Measurements from ENCODE around the gene RSPH9. TPM values are rescaled to one million over a fixed set of nuclear protein-coding genes. Genes with fewer than 3 reads are reported as not detected.

Gene RSPH9, protein sequence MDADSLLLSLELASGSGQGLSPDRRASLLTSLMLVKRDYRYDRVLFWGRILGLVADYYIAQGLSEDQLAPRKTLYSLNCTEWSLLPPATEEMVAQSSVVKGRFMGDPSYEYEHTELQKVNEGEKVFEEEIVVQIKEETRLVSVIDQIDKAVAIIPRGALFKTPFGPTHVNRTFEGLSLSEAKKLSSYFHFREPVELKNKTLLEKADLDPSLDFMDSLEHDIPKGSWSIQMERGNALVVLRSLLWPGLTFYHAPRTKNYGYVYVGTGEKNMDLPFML
- total RNA-seq (2014; rRNA removed; shearing (Covaris generic)) = not detected in 2 replicates

DNA sequence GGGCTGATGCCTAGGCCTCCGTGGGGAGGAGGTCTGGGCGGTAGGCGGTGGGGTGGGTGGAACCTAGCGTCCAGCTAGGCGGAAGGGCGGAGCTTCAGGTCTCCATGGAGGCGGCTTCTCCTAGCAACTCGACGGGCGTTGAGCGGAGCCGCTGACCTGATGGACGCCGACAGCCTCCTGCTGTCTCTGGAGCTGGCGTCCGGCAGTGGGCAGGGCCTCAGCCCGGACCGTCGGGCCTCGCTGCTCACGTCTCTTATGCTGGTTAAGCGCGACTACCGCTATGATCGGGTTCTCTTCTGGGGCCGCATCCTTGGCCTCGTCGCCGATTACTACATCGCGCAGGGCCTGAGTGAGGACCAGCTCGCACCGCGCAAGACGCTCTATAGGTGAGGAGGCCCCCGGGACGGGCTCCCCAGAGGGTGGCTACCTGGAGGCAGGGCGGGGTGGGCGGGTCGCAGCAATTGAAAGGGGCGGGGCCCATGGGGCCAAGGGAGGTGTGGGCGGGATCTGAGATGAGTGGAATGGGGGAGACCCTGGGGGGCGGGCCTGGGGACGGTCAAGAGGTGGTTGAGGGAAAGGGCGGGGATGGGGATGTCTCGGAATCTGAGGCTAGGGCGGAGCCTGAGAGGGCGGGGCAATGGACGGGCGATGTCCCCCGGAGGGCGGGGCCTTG is at the start of gene RSPH9:
Gene RSPH9, plus strand, starts transcription at position 97 of the 673 bp plus-strand sequence. Its CDS starts 63 bp downstream, at position 160.
- Histone ChIP-seq H3K4me3 (peak within 1 kb of the TSS; percentile 20; the same call in 1 of the 2 replicates), H3K9me3 (replicated peaks) (no peaks in the 10 kb centered on the region), H3K4me1 (replicated peaks) (no peaks in the 10 kb centered on the region), H3K27me3 (replicated peaks) (no peaks in the 10 kb centered on the region), H3K36me3 (peaks cover 28% of the 10 kb centered on the region), H3K27ac (no peak within 1 kb of the TSS)
- DNase-seq (ENCODE audit: low read depth in 1 of 2, low spot score in 2 of 2) = no peak

DNA sequence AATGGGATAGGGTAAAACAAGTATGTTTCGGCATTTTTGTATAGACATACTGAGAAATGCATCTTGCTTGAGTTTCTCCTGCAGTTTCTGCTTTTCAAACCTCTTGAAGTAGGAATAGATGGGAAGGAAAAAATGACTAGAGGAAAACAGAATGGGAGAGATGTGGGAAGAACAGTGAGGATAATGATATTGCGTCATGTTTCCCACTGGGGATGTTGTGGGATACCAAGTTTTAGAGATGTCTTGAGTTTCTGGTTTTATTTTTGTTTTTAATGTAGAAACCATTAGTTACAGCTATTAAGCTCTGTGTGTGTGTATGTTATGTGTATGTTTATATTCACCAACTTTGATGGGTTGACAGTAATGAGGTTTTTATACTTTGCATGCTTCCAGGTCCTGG is 44.2 kb upstream of the RSPH9 start:
- Histone ChIP-seq H3K36me3 (peaks cover 81% of the 10 kb centered on the region), H3K27ac (no peak overlapping the region), H3K9me3 (replicated peaks) (no peaks in the 10 kb centered on the region), H3K4me1 (replicated peaks) (no peaks in the 10 kb centered on the region), H3K27me3 (replicated peaks) (no peaks in the 10 kb centered on the region), H3K4me3 (no peak overlapping the region)
- no peak for DNase-seq (ENCODE audit: low read depth in 1 of 2, low spot score in 2 of 2)

DNA sequence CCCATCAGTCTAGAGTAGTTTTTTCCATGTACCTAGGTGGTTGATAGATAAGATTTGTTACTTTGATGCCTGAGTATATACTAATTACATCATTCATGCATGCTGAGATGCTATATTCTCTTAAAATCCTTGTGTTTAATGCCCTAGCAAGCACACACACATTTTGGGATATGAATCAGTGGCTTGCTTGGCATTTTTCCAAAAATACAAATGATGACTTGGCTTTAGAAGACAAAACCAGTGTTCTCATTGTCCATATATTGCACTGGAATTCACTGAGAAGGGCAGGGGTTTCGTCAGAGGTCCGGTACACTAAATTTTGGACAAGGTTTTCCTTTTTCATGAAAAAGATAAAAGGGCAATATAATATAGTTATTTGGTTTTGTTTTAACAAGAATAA is 40.7 kb upstream of the RSPH9 start:
- H3K4me1 ChIP-seq (replicated peaks) = no peaks in the 10 kb centered on the region
- no peaks in the 10 kb centered on the region for H3K27me3 ChIP-seq (replicated peaks)
- no peak for DNase-seq (ENCODE audit: low read depth in 1 of 2, low spot score in 2 of 2)
- H3K36me3 ChIP-seq = peaks cover 84% of the 10 kb centered on the region
- no peaks in the 10 kb centered on the region for H3K9me3 ChIP-seq (replicated peaks)
- H3K4me3 ChIP-seq = no peak overlapping the region
- no peak overlapping the region for H3K27ac ChIP-seq

DNA sequence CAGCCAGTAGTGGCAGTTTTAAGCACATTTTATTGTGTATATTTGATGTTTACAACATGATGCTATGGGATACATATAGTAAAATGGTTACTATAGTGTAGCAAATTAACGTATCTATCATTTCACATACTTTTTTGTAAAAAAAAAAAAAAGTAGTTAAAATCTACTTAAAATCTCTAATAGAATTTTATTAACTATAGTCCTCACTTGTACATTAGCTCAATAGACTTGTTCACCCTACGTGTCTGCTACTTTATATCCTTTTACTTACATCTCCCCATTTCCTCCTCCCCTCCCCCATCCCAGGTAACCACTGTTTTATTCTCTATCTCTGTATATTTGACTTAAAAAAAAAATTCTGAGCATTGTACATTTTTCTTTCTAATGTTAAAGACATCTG is 38.8 kb upstream of the RSPH9 start:
- no peak for DNase-seq (ENCODE audit: low read depth in 1 of 2, low spot score in 2 of 2)
- Histone ChIP-seq H3K36me3 (peaks cover 90% of the 10 kb centered on the region), H3K4me3 (no peak overlapping the region), H3K27me3 (replicated peaks) (no peaks in the 10 kb centered on the region), H3K9me3 (replicated peaks) (no peaks in the 10 kb centered on the region), H3K4me1 (replicated peaks) (no peaks in the 10 kb centered on the region), H3K27ac (no peak overlapping the region)

DNA sequence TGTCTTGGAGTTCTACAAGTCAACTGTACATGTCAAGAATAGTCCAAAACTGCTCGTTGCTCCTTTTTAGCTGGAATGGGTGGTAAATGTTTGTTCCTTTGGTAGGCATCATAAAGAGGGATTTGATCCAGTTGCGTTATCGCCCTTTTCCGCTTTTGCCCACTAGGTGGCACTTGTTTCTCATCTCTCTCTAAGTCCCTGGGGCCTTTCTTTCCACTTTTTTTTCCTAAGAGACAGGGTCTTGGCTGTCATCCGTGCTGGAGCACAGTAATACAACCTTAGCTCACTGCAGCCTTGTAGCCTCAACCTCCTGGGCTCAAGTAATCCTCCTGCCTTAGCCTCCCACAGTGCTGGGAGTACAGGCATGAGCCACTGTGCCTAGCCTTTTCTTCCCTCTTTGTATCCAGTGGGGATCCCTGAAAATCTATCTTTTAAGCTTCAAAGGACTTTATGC is 36.5 kb upstream of the RSPH9 start:
- Histone ChIP-seq H3K27ac (no peak overlapping the region), H3K9me3 (replicated peaks) (no peaks in the 10 kb centered on the region), H3K36me3 (peaks cover 92% of the 10 kb centered on the region), H3K4me3 (no peak overlapping the region), H3K4me1 (replicated peaks) (peaks cover 3% of the 10 kb centered on the region; the same call in 1 of the 2 replicates), H3K27me3 (replicated peaks) (no peaks in the 10 kb centered on the region)
- peak; percentile 60 to 73 for DNase-seq (ENCODE audit: low read depth in 1 of 2, low spot score in 2 of 2)

DNA sequence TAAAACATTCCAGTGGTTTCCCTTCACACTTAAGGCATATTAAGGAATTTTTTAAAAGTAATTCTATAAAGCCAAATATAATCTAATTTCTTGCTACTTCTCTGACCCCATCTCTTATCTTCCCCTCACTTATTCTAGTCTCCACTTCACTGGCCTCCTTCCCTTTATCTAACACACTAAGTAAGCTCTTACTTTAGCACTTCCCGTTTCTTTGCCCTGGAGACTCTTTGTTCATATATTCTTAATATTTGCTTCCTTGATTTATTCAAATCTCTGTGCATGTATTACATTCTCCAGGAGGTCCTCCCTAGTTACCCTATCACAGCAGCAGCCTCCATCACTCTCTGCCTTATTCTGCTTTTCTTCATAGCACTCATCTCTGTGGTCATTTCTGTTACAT is 36.0 kb upstream of the RSPH9 start:
- H3K36me3 ChIP-seq = peaks cover 92% of the 10 kb centered on the region
- H3K27me3 ChIP-seq (replicated peaks) = no peaks in the 10 kb centered on the region
- H3K4me1 ChIP-seq (replicated peaks) = peaks cover 4% of the 10 kb centered on the region; the same call in 1 of the 2 replicates
- DNase-seq (ENCODE audit: low read depth in 1 of 2, low spot score in 2 of 2) = no peak
- H3K4me3 ChIP-seq = no peak overlapping the region
- no peaks in the 10 kb centered on the region for H3K9me3 ChIP-seq (replicated peaks)
- H3K27ac ChIP-seq = no peak overlapping the region

DNA sequence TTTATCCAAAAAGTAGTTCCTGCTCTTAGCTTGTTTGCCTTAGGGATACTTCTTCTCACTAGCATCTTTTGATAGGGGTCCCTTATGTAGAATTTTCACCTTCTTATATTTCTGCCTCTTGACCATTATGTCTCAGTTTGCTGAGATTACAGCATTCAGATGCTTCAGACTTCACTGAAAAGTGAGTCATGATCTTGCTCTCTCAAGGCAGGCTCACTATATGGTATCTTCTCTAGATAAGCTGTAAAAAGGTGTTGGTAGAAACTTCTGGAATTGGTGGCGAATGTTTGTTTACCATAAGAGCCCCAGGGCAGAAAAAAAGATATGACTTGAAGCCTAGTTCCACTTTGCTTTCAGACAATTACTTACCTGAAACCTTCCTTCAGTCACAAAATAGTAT is 35.4 kb upstream of the RSPH9 start:
- Histone ChIP-seq H3K36me3 (peaks cover 92% of the 10 kb centered on the region), H3K9me3 (replicated peaks) (no peaks in the 10 kb centered on the region), H3K4me3 (no peak overlapping the region), H3K27me3 (replicated peaks) (no peaks in the 10 kb centered on the region), H3K27ac (no peak overlapping the region), H3K4me1 (replicated peaks) (peaks cover 4% of the 10 kb centered on the region; the same call in 1 of the 2 replicates)
- no peak for DNase-seq (ENCODE audit: low read depth in 1 of 2, low spot score in 2 of 2)

DNA sequence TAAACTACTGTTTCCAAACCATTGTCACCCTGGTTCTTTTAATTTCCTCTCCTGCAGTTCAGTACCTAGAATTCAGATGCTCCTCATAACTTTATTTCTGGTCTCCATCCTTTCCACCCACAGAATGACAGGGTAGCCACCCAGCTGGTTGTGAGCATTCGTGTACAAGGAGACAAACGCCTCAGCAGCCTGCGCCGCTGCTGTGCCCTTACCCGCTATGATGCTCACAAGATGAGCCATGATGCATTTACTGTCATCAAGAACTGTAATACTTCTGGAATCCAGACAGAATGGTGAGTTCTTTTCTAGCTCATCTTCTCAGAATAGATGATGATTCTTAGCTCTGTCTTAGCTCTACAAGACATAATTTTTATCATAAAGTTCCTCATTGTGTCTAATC is 34.4 kb upstream of the RSPH9 start:
- no peak overlapping the region for H3K4me3 ChIP-seq
- no peaks in the 10 kb centered on the region for H3K9me3 ChIP-seq (replicated peaks)
- peaks cover 94% of the 10 kb centered on the region for H3K36me3 ChIP-seq
- DNase-seq (ENCODE audit: low read depth in 1 of 2, low spot score in 2 of 2) = no peak
- peaks cover 4% of the 10 kb centered on the region; the same call in 1 of the 2 replicates for H3K4me1 ChIP-seq (replicated peaks)
- no peaks in the 10 kb centered on the region for H3K27me3 ChIP-seq (replicated peaks)
- H3K27ac ChIP-seq = no peak overlapping the region

DNA sequence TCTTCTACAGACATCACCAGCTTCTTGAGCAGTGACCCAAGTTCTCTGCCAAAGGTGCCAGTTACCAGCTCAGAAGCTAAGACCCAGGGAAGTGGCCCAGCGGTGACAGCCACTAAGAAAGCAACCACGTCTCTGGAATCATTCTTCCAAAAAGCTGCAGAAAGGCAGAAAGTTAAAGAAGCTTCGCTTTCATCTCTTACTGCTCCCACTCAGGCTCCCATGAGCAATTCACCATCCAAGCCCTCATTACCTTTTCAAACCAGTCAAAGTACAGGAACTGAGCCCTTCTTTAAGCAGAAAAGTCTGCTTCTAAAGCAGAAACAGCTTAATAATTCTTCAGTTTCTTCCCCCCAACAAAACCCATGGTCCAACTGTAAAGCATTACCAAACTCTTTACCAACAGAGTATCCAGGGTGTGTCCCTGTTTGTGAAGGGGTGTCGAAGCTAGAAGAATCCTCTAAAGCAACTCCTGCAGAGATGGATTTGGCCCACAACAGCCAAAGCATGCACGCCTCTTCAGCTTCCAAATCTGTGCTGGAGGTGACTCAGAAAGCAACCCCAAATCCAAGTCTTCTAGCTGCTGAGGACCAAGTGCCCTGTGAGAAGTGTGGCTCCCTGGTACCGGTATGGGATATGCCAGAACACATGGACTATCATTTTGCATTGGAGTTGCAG is 31.0 kb upstream of the RSPH9 start:
- Histone ChIP-seq H3K4me1 (replicated peaks) (peaks cover 4% of the 10 kb centered on the region; the same call in 1 of the 2 replicates), H3K9me3 (replicated peaks) (no peaks in the 10 kb centered on the region), H3K27me3 (replicated peaks) (no peaks in the 10 kb centered on the region), H3K27ac (no peak overlapping the region; the same call in 1 of the 2 replicates), H3K36me3 (peaks cover 95% of the 10 kb centered on the region), H3K4me3 (no peak overlapping the region)
- no peak for DNase-seq (ENCODE audit: low read depth in 1 of 2, low spot score in 2 of 2)

DNA sequence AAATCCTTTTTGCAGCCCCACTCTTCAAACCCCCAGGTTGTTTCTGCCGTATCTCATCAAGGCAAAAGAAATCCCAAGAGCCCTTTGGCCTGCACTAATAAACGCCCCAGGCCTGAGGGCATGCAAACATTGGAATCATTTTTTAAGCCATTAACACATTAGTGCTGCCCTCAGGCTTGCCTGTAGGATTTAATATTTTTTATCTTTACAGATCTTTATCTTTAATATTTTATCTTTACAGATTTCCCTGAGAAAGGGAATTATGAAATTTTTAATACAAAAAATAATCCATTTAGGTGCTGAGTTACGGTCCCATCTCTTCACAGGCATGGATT is 30.5 kb upstream of the RSPH9 start:
- Histone ChIP-seq H3K4me3 (no peak overlapping the region), H3K36me3 (peaks cover 94% of the 10 kb centered on the region), H3K4me1 (replicated peaks) (peaks cover 4% of the 10 kb centered on the region; the same call in 1 of the 2 replicates), H3K27me3 (replicated peaks) (no peaks in the 10 kb centered on the region), H3K27ac (no peak overlapping the region), H3K9me3 (replicated peaks) (no peaks in the 10 kb centered on the region)
- no peak for DNase-seq (ENCODE audit: low read depth in 1 of 2, low spot score in 2 of 2)

DNA sequence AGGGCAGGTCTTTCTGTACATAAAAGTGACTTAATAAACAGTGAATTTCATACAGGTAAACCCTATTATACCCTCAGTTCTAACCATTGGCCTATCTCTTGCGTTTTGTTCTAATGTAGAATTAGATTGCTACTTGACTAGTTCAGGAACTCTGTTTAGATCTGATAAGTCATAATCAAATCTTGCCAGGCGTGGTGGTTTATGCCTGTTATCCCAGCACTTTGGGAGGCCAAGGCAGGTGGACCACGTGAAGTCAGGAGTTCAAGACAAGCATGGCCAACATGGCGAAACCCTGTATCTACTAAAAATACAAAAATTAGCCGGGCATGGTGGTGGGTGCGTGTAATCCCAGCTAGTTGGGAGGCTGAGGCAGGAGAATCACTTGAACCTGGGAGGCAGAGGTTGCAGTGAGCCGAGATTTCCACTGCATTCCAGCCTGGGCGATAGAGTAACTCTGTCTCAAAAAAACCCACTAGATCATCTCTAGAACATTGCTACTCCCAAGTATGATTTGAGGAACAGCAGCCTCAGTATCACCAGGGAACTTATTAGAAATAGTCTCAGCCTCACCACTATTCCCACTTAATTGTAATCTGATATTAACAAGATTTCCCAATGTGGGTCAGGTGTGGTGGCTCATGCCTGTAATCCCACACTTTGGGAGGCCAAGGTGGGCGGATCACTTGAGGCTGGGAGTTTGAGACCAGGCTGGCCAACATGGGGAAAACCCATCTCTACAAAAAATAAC is 27.9 kb upstream of the RSPH9 start:
- DNase-seq (ENCODE audit: low read depth in 1 of 2, low spot score in 2 of 2) = no peak
- H3K27me3 ChIP-seq (replicated peaks) = no peaks in the 10 kb centered on the region
- H3K4me3 ChIP-seq = no peak overlapping the region
- H3K4me1 ChIP-seq (replicated peaks) = peaks cover 4% of the 10 kb centered on the region; the same call in 1 of the 2 replicates
- no peaks in the 10 kb centered on the region for H3K9me3 ChIP-seq (replicated peaks)
- H3K36me3 ChIP-seq = peaks cover 93% of the 10 kb centered on the region
- H3K27ac ChIP-seq = no peak overlapping the region

DNA sequence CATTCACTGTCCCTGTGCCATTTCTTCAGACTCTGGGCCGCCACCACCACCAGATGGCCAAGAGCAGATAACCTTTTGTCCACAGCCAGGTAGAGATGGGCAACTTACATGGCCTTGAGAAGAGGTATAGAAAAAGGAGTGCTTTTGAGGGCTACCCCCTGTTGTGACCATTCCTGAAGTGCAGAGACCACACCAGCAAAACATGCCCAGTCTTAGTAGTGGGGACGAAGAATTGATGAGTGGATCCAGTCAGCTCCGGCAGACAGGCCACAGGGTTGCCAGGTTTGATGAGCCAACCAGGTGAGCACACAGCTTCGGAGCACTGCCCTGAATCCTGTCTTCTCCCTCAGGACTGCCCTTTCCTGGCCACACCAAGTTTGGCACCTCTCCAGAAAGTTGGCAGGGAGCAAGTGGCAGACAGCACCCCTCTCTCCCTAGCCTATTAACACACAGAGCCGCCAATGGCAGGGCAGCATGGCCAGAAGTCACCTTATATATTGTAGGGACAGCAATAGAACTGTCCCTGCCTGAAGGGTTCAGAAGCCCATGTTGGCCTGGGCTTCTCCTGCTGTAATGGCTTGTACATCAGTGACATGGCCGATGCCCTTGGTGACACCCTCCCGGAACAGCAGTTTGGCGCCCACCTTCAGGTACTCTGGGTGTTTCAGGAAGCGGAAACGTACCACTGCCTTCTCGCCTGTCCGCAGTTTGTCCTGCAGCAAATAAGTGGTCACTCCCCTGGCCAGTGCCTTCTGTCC is 23.6 kb upstream of the RSPH9 start:
- peaks cover 2% of the 10 kb centered on the region for H3K4me1 ChIP-seq (replicated peaks)
- peaks cover 95% of the 10 kb centered on the region for H3K36me3 ChIP-seq
- no peak overlapping the region for H3K4me3 ChIP-seq
- no peak for DNase-seq (ENCODE audit: low read depth in 1 of 2, low spot score in 2 of 2)
- no peaks in the 10 kb centered on the region for H3K9me3 ChIP-seq (replicated peaks)
- no peaks in the 10 kb centered on the region for H3K27me3 ChIP-seq (replicated peaks)
- H3K27ac ChIP-seq = no peak overlapping the region

DNA sequence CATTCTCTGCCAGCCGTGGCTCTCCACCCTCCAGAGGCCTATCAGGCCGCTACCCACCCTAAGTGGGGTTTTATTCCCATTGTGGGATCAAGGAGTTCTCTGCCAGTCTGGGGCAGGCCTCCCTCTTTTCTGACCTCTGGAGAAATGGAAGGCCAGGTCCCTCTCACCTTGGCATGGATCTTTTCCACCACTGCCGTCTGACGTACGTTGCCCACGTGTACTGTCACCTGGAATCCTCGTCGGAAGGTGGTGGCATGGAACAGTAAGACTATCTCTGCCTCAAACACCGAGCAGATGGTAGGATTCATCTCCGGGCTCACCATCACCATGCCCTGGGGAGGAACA is 23.0 kb upstream of the RSPH9 start:
- DNase-seq (ENCODE audit: low read depth in 1 of 2, low spot score in 2 of 2) = no peak
- no peak overlapping the region for H3K27ac ChIP-seq
- H3K9me3 ChIP-seq (replicated peaks) = no peaks in the 10 kb centered on the region
- no peak overlapping the region for H3K4me3 ChIP-seq
- H3K36me3 ChIP-seq = peaks cover 95% of the 10 kb centered on the region
- no peaks in the 10 kb centered on the region for H3K27me3 ChIP-seq (replicated peaks)
- H3K4me1 ChIP-seq (replicated peaks) = peaks cover 8% of the 10 kb centered on the region

All from SJSA1 (cell line).